GM12878 (cell line): ENCODE results near the gene FABP6. TPM values are rescaled to one million over a fixed set of nuclear protein-coding genes. Genes with fewer than 3 reads are reported as not detected.

Experiments used
- ATAC-seq: fragments of 200-7000 bp; cut with Tn5 transposase; 3 replicates; pipeline ENCODE4 v1.9.1; 2020; ENCODE audit warnings: mild to moderate bottlenecking, moderate library complexity
- BruUV-seq: library from RNA; stranded (reverse); fragments of 400-500 nt; replicated peaks from 2 replicates; lab custom pipeline; 2021; lab: Mats Ljungman, UMichigan
- CTCF ChIA-PET: fragments of 300-600 bp; sonication (Branson Sonifier 250); formaldehyde crosslinking; extraction: SDS; loops from one replicate; lab custom pipeline; 2021; ENCODE audit warnings: inconsistent platforms; lab: Yijun Ruan, JAX
- POLR2A ChIA-PET: fragments of 350-600 bp; formaldehyde crosslinking; extraction: SDS; loops from one replicate; lab custom pipeline; 2021; ENCODE audit warnings: inconsistent platforms; lab: Charles Lee
- RAD21 ChIA-PET: fragments of 300-600 bp; sonication (Branson Sonifier 250); formaldehyde crosslinking; loops from one replicate; lab custom pipeline; 2023; ENCODE audit warnings: antibody characterized with exemption; ENCODE audit not compliant: unreplicated experiment; lab: Charles Lee
- SMC1A ChIA-PET: fragments of 300-600 bp; sonication (Branson Sonifier 250); formaldehyde crosslinking; loops from one replicate; lab custom pipeline; 2023; ENCODE audit not compliant: unreplicated experiment, uncharacterized antibody; lab: Charles Lee
- DNase-seq: peaks from one replicate; pipeline ENCODE4 v3.0.0-alpha.2; 2011; ENCODE audit warnings: low read depth, low spot score
- FAIRE-seq: peaks from 3 replicates; lab custom pipeline; 2011; peaks lifted over from hg19 to GRCh38; lab: Jason Lieb, UNC
- H2AFZ ChIP-seq: 2 replicates; pipeline ENCODE4 v1.6.0; 2011; ENCODE audit warnings: low read depth, low read length, control low read depth; ENCODE audit not compliant: control insufficient read depth
- H3K27ac ChIP-seq: 2 replicates; pipeline ENCODE4 v1.5.1; 2011; ENCODE audit warnings: control low read depth; ENCODE audit not compliant: control insufficient read depth, insufficient read depth
- H3K27me3 ChIP-seq, 2 experiments: replicated peaks in 1 of 2; 2 replicates each; pipeline versions ENCODE4 v1.6.0 to v1.6.1; 2011; ENCODE audit warnings: low read length in 1 of 2; ENCODE audit not compliant: control insufficient read depth in 2 of 2, insufficient read depth in 2 of 2
- H3K36me3 ChIP-seq, 2 experiments: 2 replicates each; pipeline ENCODE4 v1.5.1; 2011; ENCODE audit warnings: low read length in 1 of 2; ENCODE audit not compliant: control insufficient read depth in 2 of 2, insufficient read depth in 2 of 2
- H3K4me1 ChIP-seq: 2 replicates; pipeline ENCODE4 v1.6.1; 2011; ENCODE audit warnings: mild to moderate bottlenecking, low read length, moderate library complexity, mixed read lengths; ENCODE audit not compliant: control insufficient read depth, insufficient read depth
- H3K4me2 ChIP-seq: 2 replicates; pipeline ENCODE4 v1.6.0; 2011; ENCODE audit warnings: control low read depth; ENCODE audit not compliant: control insufficient read depth, insufficient read depth
- H3K4me3 ChIP-seq: fragments of 200-600 bp; sonication (generic); 2 replicates; pipeline ENCODE4 v1.5.1; 2016
- H3K79me2 ChIP-seq: 2 replicates; pipeline ENCODE4 v1.6.0; 2011; ENCODE audit warnings: low read length; ENCODE audit not compliant: control insufficient read depth, insufficient read depth
- H3K9ac ChIP-seq: 2 replicates; pipeline ENCODE4 v1.8.0; 2011; ENCODE audit warnings: low read length, control low read depth, mixed read lengths; ENCODE audit not compliant: control insufficient read depth, insufficient read depth
- H3K9me3 ChIP-seq: replicated peaks from 3 replicates; pipeline ENCODE4 v1.5.1; 2011; ENCODE audit warnings: mild to moderate bottlenecking, low read length; ENCODE audit not compliant: control insufficient read depth, insufficient read depth
- H4K20me1 ChIP-seq: 2 replicates; pipeline ENCODE4 v1.6.0; 2011; ENCODE audit not compliant: control insufficient read depth, insufficient read depth
- ATF7 ChIP-seq: fragments of 450-650 bp; IDR thresholded peaks from 2 replicates; pipeline ENCODE4 v1.6.1; 2016; ENCODE audit warnings: low read depth, mild to moderate bottlenecking
- FOXM1 ChIP-seq: IDR thresholded peaks from 2 replicates; pipeline ENCODE4 v1.6.1; 2012; ENCODE audit warnings: low read depth, mild to moderate bottlenecking, inconsistent platforms, low read length, moderate library complexity
- JUND ChIP-seq: IDR thresholded peaks from 2 replicates; pipeline ENCODE4 v1.6.1; 2012; ENCODE audit warnings: low read depth, mild to moderate bottlenecking, low read length, improper control_type of control experiment, moderate library complexity
- KLF5 ChIP-seq: fragments of 450-650 bp; IDR thresholded peaks from 2 replicates; pipeline ENCODE4 v1.6.1; 2014; ENCODE audit warnings: mild to moderate bottlenecking; ENCODE audit not compliant: partially characterized antibody
- MAX ChIP-seq: IDR thresholded peaks from 2 replicates; pipeline ENCODE4 v1.6.1; 2012; ENCODE audit warnings: low read depth, low read length, improper control_type of control experiment
- NFXL1 ChIP-seq: fragments of 450-650 bp; IDR thresholded peaks from 2 replicates; pipeline ENCODE4 v1.6.1; 2017; ENCODE audit warnings: antibody characterized with exemption, mild to moderate bottlenecking, borderline replicate concordance
- POU2F2 ChIP-seq: IDR thresholded peaks from 3 replicates; pipeline ENCODE4 v1.6.1; 2011; ENCODE audit warnings: low read depth, mild to moderate bottlenecking, low read length, borderline replicate concordance
- RFX5 ChIP-seq: IDR thresholded peaks from 2 replicates; pipeline ENCODE4 v1.6.1; 2011; ENCODE audit warnings: low read depth, low read length, improper control_type of control experiment
- TCF12 ChIP-seq: IDR thresholded peaks from 2 replicates; pipeline ENCODE4 v1.6.1; 2011; ENCODE audit warnings: low read depth, mild to moderate bottlenecking, low read length
- ZNF274 ChIP-seq: IDR thresholded peaks from one replicate; pipeline ENCODE4 v1.8.0; 2011; ENCODE audit not compliant: insufficient read length, insufficient read depth
- ZZZ3 ChIP-seq: IDR thresholded peaks from 2 replicates; pipeline ENCODE4 v1.6.1; 2011; ENCODE audit warnings: low read depth; ENCODE audit not compliant: control insufficient read depth, insufficient read length
- WGBS: methylation state at CpG from one replicate; pipeline ENCODE4 v1.1.6; 2016; ENCODE audit warnings: low lambda C conversion rate; ENCODE audit not compliant: insufficient replicate concordance, insufficient coverage; ENCODE audit errors: missing lambda C conversion rate; 5-methylcytosine and 5-hydroxymethylcytosine counted together
- in situ Hi-C: fragments of 300-500 bp; cut with MboI; formaldehyde crosslinking; loops from 9 replicates; pipeline ENCODE4 v1.14.3; 2018; ENCODE audit warnings: mixed read lengths
- intact Hi-C: fragments of 100-400 bp; cut with micrococcal nuclease; formaldehyde crosslinking; loops from one replicate; pipeline ENCODE4 v1.14.2; 2022; ENCODE audit not compliant: unreplicated experiment
- polyA plus RNA-seq, 11 experiments: library from polyadenylated mRNA; depleted of rRNA in 4 of 11; unstranded in 6 of 11; stranded (reverse) in 5 of 11; fragments of >200 nt; fragmentation: Nextera tagmentation in 4 of 11; fragmentation: Illumina TruSeq in 1 of 11; extraction: Ambion mirVana in 4 of 11; extraction: Trizol in 1 of 11; gene quantifications; 1 replicate in 1 of 11; 2 replicates in 10 of 11; pipeline versions ENCODE4 v1.2.1 to v1.2.3, GENCODE V29; 2011 to 2016; ENCODE audit warnings: inconsistent platforms in 2 of 11, missing spikeins in 2 of 11, low read depth in 1 of 11
- total RNA-seq, 4 experiments: library from RNA; depleted of rRNA in 3 of 4; stranded (reverse); fragments of >200 nt in 3 of 4; fragmentation: Illumina TruSeq in 1 of 4; extraction: Trizol in 1 of 4; gene quantifications; 2 replicates each; pipeline versions ENCODE4 v1.2.1 to v1.2.3, GENCODE V29; 2013 to 2021
- TF ChIP-seq, protein P1 (sequence below): fragments of 450-650 bp; IDR thresholded peaks from 2 replicates; pipeline ENCODE4 v1.6.1; 2017; ENCODE audit warnings: mild to moderate bottlenecking, low read depth, inconsistent platforms; ENCODE audit not compliant: poor library complexity, severe bottlenecking
- TF ChIP-seq, protein P2 (sequence below), 3 experiments: IDR thresholded peaks in 2 of 3; conservative IDR thresholded peaks in 1 of 3; 2 replicates each; pipeline ENCODE4 v1.5.1; 2011; ENCODE audit warnings: low read depth in 3 of 3, low read length in 3 of 3, mild to moderate bottlenecking in 3 of 3, control low read depth in 2 of 3, moderate library complexity in 2 of 3, inconsistent platforms in 1 of 3, mixed read lengths in 1 of 3; ENCODE audit not compliant: control insufficient read depth in 2 of 3, insufficient read depth in 1 of 3; ENCODE audit errors: extremely low read depth in 1 of 3

Gene FABP6
- total and polyA plus RNA-seq, 10 of the 15 experiments (the other 5 are each of a cell fraction or from before 2014, with no cell fraction given) = 0.66 to 8.1 (median 2.4) TPM

GRCh38 chr5:160271836-160272235, 42.5 kb downstream of the FABP6 start:
- no peak for ATAC-seq
- Histone ChIP-seq H3K27me3 (no peaks in the 10 kb centered on the region), H3K4me1 (peaks cover 11% of the 10 kb centered on the region), H2AFZ (peak overlapping the region; percentile 79), H4K20me1 (no peaks in the 10 kb centered on the region), H3K79me2 (no peaks in the 10 kb centered on the region), H3K36me3 (no peaks in the 10 kb centered on the region), H3K9me3 (no peaks in the 10 kb centered on the region), H3K27ac (no peak overlapping the region), H3K9ac (no peak overlapping the region), H3K4me2 (no peak overlapping the region), H3K4me3 (no peak overlapping the region)
- FAIRE-seq = no peak
- POLR2A ChIA-PET = no interaction called here
- TF ChIP-seq TCF12 = no peak
- TF ChIP-seq KLF5 = no peak
- RAD21 ChIA-PET = interaction anchor here (1.0 to 2.1 kb wide), 2 partner anchors 11 to 40 kb away, joined by 3 to 5 read pairs; no protein-coding TSS in a partner anchor
- 14% methylated on average over 6 of the region's 6 CpGs for WGBS
- no TSS peak for BruUV-seq
- no peak for DNase-seq
- CTCF ChIA-PET = interaction anchor here (0.6 to 1.5 kb wide), 3 partner anchors 9 to 77 kb away, joined by 3 to 4 read pairs (median 3); no protein-coding TSS in a partner anchor
- in situ Hi-C loops = no loop called here
- intact Hi-C loops = no loop called here
- SMC1A ChIA-PET = interaction anchor here (1.3 to 1.6 kb wide), 2 partner anchors 12 to 14 kb away, joined by 4 to 5 read pairs; no protein-coding TSS in a partner anchor

- WGBS = 19% methylated on average over 3 of the region's 3 CpGs
- ChIA-PET POLR2A (no interaction called here), RAD21 (interaction anchor here (1.0 to 2.1 kb wide), 2 partner anchors 12 to 41 kb away, joined by 3 to 5 read pairs; no protein-coding TSS in a partner anchor), SMC1A (interaction anchor here (1.3 to 1.6 kb wide), 2 partner anchors 12 to 14 kb away, joined by 4 to 5 read pairs; no protein-coding TSS in a partner anchor), CTCF (interaction anchor here (1.2 to 1.5 kb wide), 3 partner anchors 10 to 21 kb away, joined by 3 to 4 read pairs (median 3); no protein-coding TSS in a partner anchor)
- BruUV-seq = no TSS peak
- Histone ChIP-seq H3K4me1 (peaks cover 11% of the 10 kb centered on the region), H3K9ac (no peak overlapping the region), H3K36me3 (no peaks in the 10 kb centered on the region), H3K4me2 (no peak overlapping the region), H3K27ac (no peak overlapping the region), H3K27me3 (no peaks in the 10 kb centered on the region), H4K20me1 (no peaks in the 10 kb centered on the region), H3K79me2 (no peaks in the 10 kb centered on the region), H3K4me3 (no peak overlapping the region), H2AFZ (no peak overlapping the region; the same call in 1 of the 2 replicates), H3K9me3 (no peaks in the 10 kb centered on the region)
- no peak for ATAC-seq
- no peak for DNase-seq
- in situ Hi-C loops (no loop called here), intact Hi-C loops (no loop called here)
- FAIRE-seq = no peak
- no peak for TF ChIP-seq ZZZ3
- no peak for TF ChIP-seq NFXL1
- no peak for TF ChIP-seq ZNF274
- no peak for TF ChIP-seq POU2F2
- no peak for TF ChIP-seq MAX
- TF ChIP-seq JUND = no peak
- TF ChIP-seq, protein P1, sequence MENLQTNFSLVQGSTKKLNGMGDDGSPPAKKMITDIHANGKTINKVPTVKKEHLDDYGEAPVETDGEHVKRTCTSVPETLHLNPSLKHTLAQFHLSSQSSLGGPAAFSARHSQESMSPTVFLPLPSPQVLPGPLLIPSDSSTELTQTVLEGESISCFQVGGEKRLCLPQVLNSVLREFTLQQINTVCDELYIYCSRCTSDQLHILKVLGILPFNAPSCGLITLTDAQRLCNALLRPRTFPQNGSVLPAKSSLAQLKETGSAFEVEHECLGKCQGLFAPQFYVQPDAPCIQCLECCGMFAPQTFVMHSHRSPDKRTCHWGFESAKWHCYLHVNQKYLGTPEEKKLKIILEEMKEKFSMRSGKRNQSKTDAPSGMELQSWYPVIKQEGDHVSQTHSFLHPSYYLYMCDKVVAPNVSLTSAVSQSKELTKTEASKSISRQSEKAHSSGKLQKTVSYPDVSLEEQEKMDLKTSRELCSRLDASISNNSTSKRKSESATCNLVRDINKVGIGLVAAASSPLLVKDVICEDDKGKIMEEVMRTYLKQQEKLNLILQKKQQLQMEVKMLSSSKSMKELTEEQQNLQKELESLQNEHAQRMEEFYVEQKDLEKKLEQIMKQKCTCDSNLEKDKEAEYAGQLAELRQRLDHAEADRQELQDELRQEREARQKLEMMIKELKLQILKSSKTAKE = no peak
- TF ChIP-seq, protein P2, sequence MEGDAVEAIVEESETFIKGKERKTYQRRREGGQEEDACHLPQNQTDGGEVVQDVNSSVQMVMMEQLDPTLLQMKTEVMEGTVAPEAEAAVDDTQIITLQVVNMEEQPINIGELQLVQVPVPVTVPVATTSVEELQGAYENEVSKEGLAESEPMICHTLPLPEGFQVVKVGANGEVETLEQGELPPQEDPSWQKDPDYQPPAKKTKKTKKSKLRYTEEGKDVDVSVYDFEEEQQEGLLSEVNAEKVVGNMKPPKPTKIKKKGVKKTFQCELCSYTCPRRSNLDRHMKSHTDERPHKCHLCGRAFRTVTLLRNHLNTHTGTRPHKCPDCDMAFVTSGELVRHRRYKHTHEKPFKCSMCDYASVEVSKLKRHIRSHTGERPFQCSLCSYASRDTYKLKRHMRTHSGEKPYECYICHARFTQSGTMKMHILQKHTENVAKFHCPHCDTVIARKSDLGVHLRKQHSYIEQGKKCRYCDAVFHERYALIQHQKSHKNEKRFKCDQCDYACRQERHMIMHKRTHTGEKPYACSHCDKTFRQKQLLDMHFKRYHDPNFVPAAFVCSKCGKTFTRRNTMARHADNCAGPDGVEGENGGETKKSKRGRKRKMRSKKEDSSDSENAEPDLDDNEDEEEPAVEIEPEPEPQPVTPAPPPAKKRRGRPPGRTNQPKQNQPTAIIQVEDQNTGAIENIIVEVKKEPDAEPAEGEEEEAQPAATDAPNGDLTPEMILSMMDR (IDR thresholded peaks at IDR 0.05 in 2 of 3, conservative IDR thresholded peaks at IDR 0.05 in 1 of 3; ENCODE audit: control insufficient read depth in 2 of 3, extremely low read depth in 1 of 3, insufficient read depth in 1 of 3, low read depth in 3 of 3, low read length in 3 of 3) = no peak
- no peak for TF ChIP-seq FOXM1
- TF ChIP-seq RFX5 = no peak
- no peak for TF ChIP-seq ATF7
Observed at GRCh38 chr5:160272264-160272663, 43.0 kb downstream of the FABP6 start.
